K562 (cell line): ENCODE data around the gene NMT2. TPM values are rescaled to one million over a fixed set of nuclear protein-coding genes. Genes with fewer than 3 reads are reported as not detected.

Experiments
- ATAC-seq: fragments of 200-7000 bp; cut with Tn5 transposase; 3 replicates; pipeline ENCODE4 v1.9.1; 2020; ENCODE audit warnings: moderate library complexity
- BruUV-seq: library from RNA; stranded (reverse); fragments of 400-500 nt; replicated peaks from 2 replicates; lab custom pipeline; 2021; lab: Mats Ljungman, UMichigan
- CTCF ChIA-PET: fragments of 300-600 bp; formaldehyde crosslinking; extraction: SDS; loops from one replicate; lab custom pipeline; 2021; ENCODE audit warnings: low intra/inter-chr PET ratio; lab: Yijun Ruan, JAX
- POLR2A ChIA-PET: fragments of 300-600, 350-650 bp; sonication (Branson Sonifier 250); formaldehyde crosslinking; extraction: SDS; loops from one replicate; lab custom pipeline; 2021; ENCODE audit warnings: antibody characterized with exemption, inconsistent platforms; lab: Yijun Ruan, JAX
- DNase-seq, 4 experiments: peaks; one replicate each; pipeline versions ENCODE4 v3.0.0 to v3.0.0-alpha.2; 2011 to 2018; ENCODE audit warnings: low spot score in 3 of 4, mixed read lengths in 3 of 4; ENCODE audit errors: extremely low read depth in 1 of 4
- FAIRE-seq: peaks from 2 replicates; lab custom pipeline; 2011; peaks lifted over from hg19 to GRCh38; lab: Jason Lieb, UNC
- H2AFZ ChIP-seq: 2 replicates; pipeline ENCODE4 v1.6.0; 2011; ENCODE audit warnings: low read depth, low read length, control low read depth, inconsistent platforms
- H3K27ac ChIP-seq: fragments of 200-600 bp; 3 replicates; pipeline ENCODE4 v1.8.0; 2011; ENCODE audit warnings: low read depth, mild to moderate bottlenecking, control low read depth, inconsistent platforms, low read length, moderate library complexity, mixed read lengths; ENCODE audit errors: extremely low read depth
- H3K27me3 ChIP-seq, 2 experiments: fragments of 300-600 bp in 1 of 2; 2 replicates in 1 of 2; 3 replicates in 1 of 2; pipeline versions ENCODE4 v1.6.0 to v1.8.0; 2011; ENCODE audit warnings: inconsistent platforms in 2 of 2, low read length in 2 of 2, mild to moderate bottlenecking in 1 of 2, mixed read lengths in 1 of 2, moderate library complexity in 1 of 2; ENCODE audit not compliant: control insufficient read depth in 2 of 2, insufficient read depth in 2 of 2
- H3K36me3 ChIP-seq: fragments of 300-600 bp; 3 replicates; pipeline ENCODE4 v1.8.0; 2011; ENCODE audit warnings: mild to moderate bottlenecking, low read length, inconsistent platforms; ENCODE audit not compliant: control insufficient read depth, insufficient read depth
- H3K4me1 ChIP-seq, 2 experiments: fragments of 200-600 bp in 1 of 2; replicated peaks in 1 of 2; 2 replicates in 1 of 2; 3 replicates in 1 of 2; pipeline versions ENCODE4 v1.5.1 to v1.8.0; 2011; ENCODE audit warnings: inconsistent platforms in 2 of 2, low read length in 2 of 2, mild to moderate bottlenecking in 1 of 2, mixed read lengths in 1 of 2, moderate library complexity in 1 of 2; ENCODE audit not compliant: control insufficient read depth in 2 of 2, insufficient read depth in 2 of 2
- H3K4me2 ChIP-seq: 2 replicates; pipeline ENCODE4 v1.6.1; 2011; ENCODE audit warnings: low read length, control low read depth, inconsistent platforms, mixed read lengths; ENCODE audit not compliant: insufficient read depth
- H3K4me3 ChIP-seq: fragments of 200-600 bp; sonication (generic), shearing (Covaris generic); 2 replicates; pipeline ENCODE4 v1.5.1; 2016; ENCODE audit warnings: control low read depth, inconsistent platforms
- H3K79me2 ChIP-seq: fragments of 200-600 bp; 3 replicates; pipeline ENCODE4 v1.8.0; 2011; ENCODE audit warnings: low read length, inconsistent platforms; ENCODE audit not compliant: control insufficient read depth, insufficient read depth
- H3K9ac ChIP-seq, 2 experiments: 2 replicates each; pipeline versions ENCODE4 v1.6.0 to v1.6.1; 2011; ENCODE audit warnings: low read depth in 2 of 2, low read length in 2 of 2, control low read depth in 1 of 2, inconsistent platforms in 1 of 2, mild to moderate bottlenecking in 1 of 2, mixed read lengths in 1 of 2; ENCODE audit not compliant: insufficient read depth in 1 of 2
- H3K9me1 ChIP-seq: one replicate; pipeline ENCODE4 v1.6.0; 2011; ENCODE audit warnings: inconsistent platforms, mild to moderate bottlenecking, low read length, moderate library complexity; ENCODE audit not compliant: control insufficient read depth, insufficient read depth
- H3K9me3 ChIP-seq: replicated peaks from 2 replicates; pipeline ENCODE4 v1.5.1; 2011; ENCODE audit warnings: low read depth, low read length, inconsistent platforms; ENCODE audit not compliant: control insufficient read depth, insufficient read depth
- H4K20me1 ChIP-seq: replicated peaks from 2 replicates; pipeline ENCODE4 v1.6.1; 2011; ENCODE audit warnings: low read length, inconsistent platforms, mixed read lengths; ENCODE audit not compliant: control insufficient read depth, insufficient read depth
- BCOR ChIP-seq: fragments of 450-650 bp; IDR thresholded peaks from 2 replicates; pipeline ENCODE4 v1.6.1; 2016
- CHD4 ChIP-seq: fragments of 200-600 bp; sonication (generic); IDR thresholded peaks from 3 replicates; pipeline ENCODE4 v1.6.1; 2012; ENCODE audit warnings: low read depth, mild to moderate bottlenecking, mixed read lengths, low read length, inconsistent platforms; ENCODE audit not compliant: insufficient read depth, insufficient replicate concordance, poor library complexity, severe bottlenecking
- ETV5 ChIP-seq: sonication (generic); formaldehyde crosslinking; IDR thresholded peaks from 2 replicates; pipeline ENCODE4 v1.4.0; 2020; ENCODE audit warnings: low read depth, mild to moderate bottlenecking, missing genetic modification reagents
- FUS ChIP-seq: fragments of 200-400 bp; formaldehyde crosslinking; optimal IDR thresholded peaks from 2 replicates; pipeline ENCODE3; 2017; ENCODE audit warnings: low read depth, low read length
- GTF2E2 ChIP-seq: fragments of 200-800 bp; sonication (Bioruptor generic); IDR thresholded peaks from 2 replicates; pipeline ENCODE4 v1.6.1; 2016; ENCODE audit warnings: missing genetic modification characterization, missing compliant biosample characterization
- MYBL2 ChIP-seq, 2 experiments: fragments of 450-650 bp in 1 of 2; sonication (generic) in 1 of 2; formaldehyde crosslinking in 1 of 2; IDR thresholded peaks; 2 replicates each; pipeline versions ENCODE4 v1.6.1 to v1.8.1; 2017 to 2022; ENCODE audit warnings: borderline replicate concordance in 1 of 2, inconsistent platforms in 1 of 2, low read depth in 1 of 2, mild to moderate bottlenecking in 1 of 2, missing genetic modification reagents in 1 of 2, moderate library complexity in 1 of 2
- NR0B1 ChIP-seq: fragments of 450-650 bp; IDR thresholded peaks from one replicate; pipeline ENCODE4 v1.6.1; 2018; ENCODE audit warnings: mild to moderate bottlenecking, moderate library complexity; ENCODE audit not compliant: partially characterized antibody
- RBM39 ChIP-seq: fragments of 200-400 bp; formaldehyde crosslinking; optimal IDR thresholded peaks from 2 replicates; pipeline ENCODE3; 2018; ENCODE audit warnings: low read depth, low read length
- TAF1 ChIP-seq: IDR thresholded peaks from 2 replicates; pipeline ENCODE4 v1.6.1; 2011; ENCODE audit warnings: mild to moderate bottlenecking, low read length, moderate library complexity; ENCODE audit not compliant: insufficient read depth, control insufficient read depth, severe bottlenecking; ENCODE audit errors: extremely low read depth
- XRCC4 ChIP-seq: IDR thresholded peaks from one replicate; pipeline ENCODE4 v1.6.1; 2011; ENCODE audit not compliant: insufficient read depth, insufficient read length; ENCODE audit errors: extremely low read depth
- WGBS: fragments of 100-300 bp; shearing (Covaris generic); methylation state at CpG from one replicate; pipeline ENCODE4 v1.1.6; 2016; ENCODE audit warnings: low coverage, mixed read lengths; ENCODE audit not compliant: insufficient coverage; ENCODE audit errors: missing lambda C conversion rate; 5-methylcytosine and 5-hydroxymethylcytosine counted together
- in situ Hi-C: fragments of 300-500 bp; cut with MboI; formaldehyde crosslinking; loops from 4 replicates; pipeline ENCODE4 v1.15.0; 2018; ENCODE audit warnings: inconsistent platforms, mixed read lengths
- intact Hi-C: fragments of 100-400 bp; cut with micrococcal nuclease; formaldehyde crosslinking; loops from 2 replicates; pipeline ENCODE4 v1.14.2; 2022
- polyA plus RNA-seq, 8 experiments: library from polyadenylated mRNA; depleted of rRNA in 4 of 8; stranded (reverse) in 5 of 8; unstranded in 3 of 8; fragments of >200 nt; fragmentation: Nextera tagmentation in 2 of 8; fragmentation: Illumina TruSeq in 1 of 8; extraction: Ambion mirVana in 2 of 8; extraction: Trizol in 1 of 8; gene quantifications; 2 replicates each; pipeline versions ENCODE4 v1.2.1 to v1.2.3, GENCODE V29; 2011 to 2014; ENCODE audit warnings: inconsistent platforms in 1 of 8, missing spikeins in 1 of 8
- total RNA-seq, 7 experiments: library from RNA; depleted of rRNA in 6 of 7; stranded (reverse); fragments of >200 nt in 6 of 7; fragmentation: Illumina TruSeq in 2 of 7; extraction: Trizol in 2 of 7; gene quantifications; 2 replicates each; pipeline versions ENCODE4 v1.2.1 to v1.2.3, GENCODE V29; 2011 to 2021; ENCODE audit warnings: low replicate concordance in 1 of 7
- TF ChIP-seq, protein P1 (sequence below): IDR thresholded peaks from 3 replicates; pipeline ENCODE4 v1.6.1; 2011; ENCODE audit warnings: borderline replicate concordance, mild to moderate bottlenecking; ENCODE audit not compliant: insufficient read length, insufficient read depth
- TF ChIP-seq, protein P2 (sequence below): sonication (generic); formaldehyde crosslinking; IDR thresholded peaks from 2 replicates; pipeline ENCODE4 v1.8.0; 2022; ENCODE audit warnings: missing genetic modification reagents, mild to moderate bottlenecking, borderline replicate concordance
- TF ChIP-seq, protein P3 (sequence below): fragments of 450-650 bp; formaldehyde crosslinking; IDR thresholded peaks from 2 replicates; pipeline ENCODE4 v1.4.0; 2020; ENCODE audit warnings: mild to moderate bottlenecking, moderate library complexity

NMT2 gene
- total and polyA plus RNA-seq, 9 of the 15 experiments (the other 6 are each of a cell fraction or from before 2014, with no cell fraction given), result 5.2 to 15.9 (median 10.8) TPM

- H3K27me3 ChIP-seq, result peaks cover 0 to 7% of the 10 kb centered on the region in 2 experiments; a peak in 2 of 5 replicates
- no peak overlapping the region for H3K27ac ChIP-seq
- FAIRE-seq, result no peak
These were observed 108.6 kb downstream of the NMT2 start for GRCh38 chr10:15059914-15060313.

More at GRCh38 chr10:15059914-15060313, 108.6 kb downstream of the NMT2 start:
- DNase-seq, result no peak
- Histone ChIP-seq H3K36me3 (no peaks in the 10 kb centered on the region), H4K20me1 (no peaks in the 10 kb centered on the region), H3K4me2 (no peak overlapping the region), H2AFZ (no peak overlapping the region)
- intact Hi-C loops, result no loop called here
- TF ChIP-seq BCOR (no peak), ETV5 (CRISPR knock-in tag) (no peak), RBM39 (no peak), CHD4 (no peak), GTF2E2 (tag) (no peak), XRCC4 (no peak), NR0B1 (no peak), MYBL2 (IDR thresholded peaks at IDR 0.05; ENCODE audit: low read depth) (no peak), MYBL2 (CRISPR knock-in tag; IDR thresholded peaks at IDR 0.05; ENCODE audit: borderline replicate concordance) (no peak), TAF1 (no peak), FUS (no peak)
- TF ChIP-seq, protein P1, sequence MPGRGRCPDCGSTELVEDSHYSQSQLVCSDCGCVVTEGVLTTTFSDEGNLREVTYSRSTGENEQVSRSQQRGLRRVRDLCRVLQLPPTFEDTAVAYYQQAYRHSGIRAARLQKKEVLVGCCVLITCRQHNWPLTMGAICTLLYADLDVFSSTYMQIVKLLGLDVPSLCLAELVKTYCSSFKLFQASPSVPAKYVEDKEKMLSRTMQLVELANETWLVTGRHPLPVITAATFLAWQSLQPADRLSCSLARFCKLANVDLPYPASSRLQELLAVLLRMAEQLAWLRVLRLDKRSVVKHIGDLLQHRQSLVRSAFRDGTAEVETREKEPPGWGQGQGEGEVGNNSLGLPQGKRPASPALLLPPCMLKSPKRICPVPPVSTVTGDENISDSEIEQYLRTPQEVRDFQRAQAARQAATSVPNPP, result no peak
- TF ChIP-seq, protein P2, sequence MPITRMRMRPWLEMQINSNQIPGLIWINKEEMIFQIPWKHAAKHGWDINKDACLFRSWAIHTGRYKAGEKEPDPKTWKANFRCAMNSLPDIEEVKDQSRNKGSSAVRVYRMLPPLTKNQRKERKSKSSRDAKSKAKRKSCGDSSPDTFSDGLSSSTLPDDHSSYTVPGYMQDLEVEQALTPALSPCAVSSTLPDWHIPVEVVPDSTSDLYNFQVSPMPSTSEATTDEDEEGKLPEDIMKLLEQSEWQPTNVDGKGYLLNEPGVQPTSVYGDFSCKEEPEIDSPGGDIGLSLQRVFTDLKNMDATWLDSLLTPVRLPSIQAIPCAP (CRISPR knock-in tag), result no peak
- TF ChIP-seq, protein P3, sequence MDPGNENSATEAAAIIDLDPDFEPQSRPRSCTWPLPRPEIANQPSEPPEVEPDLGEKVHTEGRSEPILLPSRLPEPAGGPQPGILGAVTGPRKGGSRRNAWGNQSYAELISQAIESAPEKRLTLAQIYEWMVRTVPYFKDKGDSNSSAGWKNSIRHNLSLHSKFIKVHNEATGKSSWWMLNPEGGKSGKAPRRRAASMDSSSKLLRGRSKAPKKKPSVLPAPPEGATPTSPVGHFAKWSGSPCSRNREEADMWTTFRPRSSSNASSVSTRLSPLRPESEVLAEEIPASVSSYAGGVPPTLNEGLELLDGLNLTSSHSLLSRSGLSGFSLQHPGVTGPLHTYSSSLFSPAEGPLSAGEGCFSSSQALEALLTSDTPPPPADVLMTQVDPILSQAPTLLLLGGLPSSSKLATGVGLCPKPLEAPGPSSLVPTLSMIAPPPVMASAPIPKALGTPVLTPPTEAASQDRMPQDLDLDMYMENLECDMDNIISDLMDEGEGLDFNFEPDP (CRISPR knock-in tag), result no peak
- TF ChIP-seq, all 486 proteins: peak for 0
- ChIA-PET POLR2A (no interaction called here), CTCF (no interaction called here)
- no peaks in the 10 kb centered on the region for H3K9me3 ChIP-seq
- no peaks in the 10 kb centered on the region for H3K9me1 ChIP-seq
- no peaks in the 10 kb centered on the region for H3K4me1 ChIP-seq
- in situ Hi-C loops, result no loop called here
- H3K4me3 ChIP-seq, result no peak overlapping the region
- ATAC-seq, result no peak
- no TSS peak for BruUV-seq
- H3K79me2 ChIP-seq, result no peaks in the 10 kb centered on the region
- H3K9ac ChIP-seq, result no peak overlapping the region
- 11% methylated on average over 4 of the region's 4 CpGs for WGBS
